HCT116 (cell line): ENCODE data around the gene DACH2.

ENCODE experiments used
- CTCF ChIP-seq, 3 experiments: fragments of 200-600 bp in 1 of 3; sonication (generic) in 1 of 3; IDR thresholded peaks in 2 of 3; conservative IDR thresholded peaks in 1 of 3; 2 replicates each; pipeline ENCODE4 v1.5.1; 2012 to 2017; ENCODE audit warnings: low read depth in 2 of 3, low read length in 2 of 3, antibody characterized with exemption in 1 of 3, borderline replicate concordance in 1 of 3, control low read depth in 1 of 3, mild to moderate bottlenecking in 1 of 3, mixed read lengths in 1 of 3, mixed run types in 1 of 3, moderate library complexity in 1 of 3; ENCODE audit not compliant: insufficient read depth in 1 of 3
- ELF1 ChIP-seq: IDR thresholded peaks from 2 replicates; pipeline ENCODE4 v1.6.1; 2012; ENCODE audit warnings: low read depth, borderline replicate concordance
- EZH2 ChIP-seq: fragments of 200-600 bp; sonication (generic); IDR thresholded peaks from 2 replicates; pipeline ENCODE4 v1.6.1; 2017; ENCODE audit warnings: antibody characterized with exemption, mixed run types
- EZH2phosphoT487 ChIP-seq: fragments of 200-600 bp; IDR thresholded peaks from 2 replicates; pipeline ENCODE4 v1.6.1; 2018; ENCODE audit warnings: antibody characterized with exemption, borderline replicate concordance
- SRF ChIP-seq: IDR thresholded peaks from 2 replicates; pipeline ENCODE4 v1.6.1; 2012; ENCODE audit warnings: low read depth
- ZNF274 ChIP-seq: fragments of 200-500 bp; sonication (Bioruptor generic); IDR thresholded peaks from 2 replicates; pipeline ENCODE4 v1.6.1; 2014; ENCODE audit warnings: mild to moderate bottlenecking, low read depth, low read length, inconsistent platforms
- TF ChIP-seq, protein P1 (sequence below): IDR thresholded peaks from 2 replicates; pipeline ENCODE4 v1.6.1; 2011; ENCODE audit warnings: mild to moderate bottlenecking, low read length, moderate library complexity; ENCODE audit not compliant: insufficient replicate concordance; ENCODE audit errors: extremely low read depth

DNA sequence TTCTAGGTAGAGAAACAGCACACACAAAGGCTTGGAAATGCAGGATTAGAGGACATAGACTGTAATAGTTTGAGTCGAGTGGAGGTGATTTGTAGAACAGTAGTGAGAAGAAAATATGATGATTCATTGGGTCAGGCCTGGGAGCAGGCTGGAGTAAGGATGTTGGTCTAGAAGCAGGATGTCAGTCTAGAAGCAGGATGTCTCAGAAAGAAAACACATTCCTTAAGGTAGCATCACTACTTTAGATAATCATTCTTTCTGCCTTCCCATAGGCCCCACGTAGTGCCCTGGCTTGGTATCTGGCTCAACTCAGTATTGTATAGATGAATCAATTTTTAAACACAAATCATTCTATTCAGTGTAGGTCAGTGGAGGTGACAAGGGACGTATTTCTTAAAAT is 11.2 kb upstream of the DACH2 start:
- TF ChIP-seq CTCF (IDR thresholded peaks at IDR 0.05 in 2 of 3, conservative IDR thresholded peaks at IDR 0.05 in 1 of 3; ENCODE audit: borderline replicate concordance in 1 of 3, insufficient read depth in 1 of 3, low read depth in 2 of 3, low read length in 2 of 3) (no peak), EZH2 (no peak), EZH2phosphoT487 (no peak), ELF1 (no peak), ZNF274 (no peak), SRF (no peak)
- TF ChIP-seq, protein P1, sequence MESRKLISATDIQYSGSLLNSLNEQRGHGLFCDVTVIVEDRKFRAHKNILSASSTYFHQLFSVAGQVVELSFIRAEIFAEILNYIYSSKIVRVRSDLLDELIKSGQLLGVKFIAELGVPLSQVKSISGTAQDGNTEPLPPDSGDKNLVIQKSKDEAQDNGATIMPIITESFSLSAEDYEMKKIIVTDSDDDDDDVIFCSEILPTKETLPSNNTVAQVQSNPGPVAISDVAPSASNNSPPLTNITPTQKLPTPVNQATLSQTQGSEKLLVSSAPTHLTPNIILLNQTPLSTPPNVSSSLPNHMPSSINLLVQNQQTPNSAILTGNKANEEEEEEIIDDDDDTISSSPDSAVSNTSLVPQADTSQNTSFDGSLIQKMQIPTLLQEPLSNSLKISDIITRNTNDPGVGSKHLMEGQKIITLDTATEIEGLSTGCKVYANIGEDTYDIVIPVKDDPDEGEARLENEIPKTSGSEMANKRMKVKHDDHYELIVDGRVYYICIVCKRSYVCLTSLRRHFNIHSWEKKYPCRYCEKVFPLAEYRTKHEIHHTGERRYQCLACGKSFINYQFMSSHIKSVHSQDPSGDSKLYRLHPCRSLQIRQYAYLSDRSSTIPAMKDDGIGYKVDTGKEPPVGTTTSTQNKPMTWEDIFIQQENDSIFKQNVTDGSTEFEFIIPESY, result no peak
